Smooth muscle cell (in vitro differentiated cells): ENCODE measurements around the gene SYCP2. TPM values are rescaled to one million over a fixed set of nuclear protein-coding genes. Genes with fewer than 3 reads are reported as not detected.

ENCODE experiments used
- DNase-seq: peaks from one replicate; lab custom pipeline; 2025; ENCODE audit not compliant: unreplicated experiment; lab: John Stamatoyannopoulos, UW
- H2AFZ ChIP-seq: fragments of 200-600 bp; sonication (generic); 2 replicates; pipeline ENCODE4 v1.6.0; 2016; ENCODE audit warnings: antibody characterized with exemption, low read depth, mild to moderate bottlenecking
- H3F3A ChIP-seq: fragments of 200-600 bp; sonication (generic); 2 replicates; pipeline ENCODE4 v1.6.0; 2017; ENCODE audit warnings: antibody characterized with exemption, low read depth
- H3K27ac ChIP-seq: fragments of 200-600 bp; sonication (generic); 2 replicates; pipeline ENCODE4 v1.5.1; 2016; ENCODE audit warnings: low read depth, mild to moderate bottlenecking
- H3K27me3 ChIP-seq: fragments of 200-600 bp; sonication (generic); 2 replicates; pipeline ENCODE4 v1.6.1; 2016; ENCODE audit warnings: low read depth, mild to moderate bottlenecking
- H3K36me3 ChIP-seq: fragments of 200-600 bp; sonication (generic); 2 replicates; pipeline ENCODE4 v1.5.1; 2016; ENCODE audit warnings: low read depth
- H3K4me1 ChIP-seq: fragments of 200-600 bp; sonication (generic); 2 replicates; pipeline ENCODE4 v1.5.1; 2016; ENCODE audit warnings: low read depth
- H3K4me2 ChIP-seq: fragments of 200-600 bp; sonication (generic); 2 replicates; pipeline ENCODE4 v1.6.0; 2016; ENCODE audit warnings: mild to moderate bottlenecking
- H3K4me3 ChIP-seq: fragments of 200-600 bp; sonication (generic); 2 replicates; pipeline ENCODE4 v1.5.1; 2016; ENCODE audit warnings: mild to moderate bottlenecking
- H3K79me2 ChIP-seq: fragments of 200-600 bp; sonication (generic); 2 replicates; pipeline ENCODE4 v1.6.0; 2016; ENCODE audit warnings: low read depth, mild to moderate bottlenecking
- H3K9ac ChIP-seq: fragments of 200-600 bp; sonication (generic); 2 replicates; pipeline ENCODE4 v1.6.0; 2016; ENCODE audit warnings: low read depth
- H3K9me3 ChIP-seq: fragments of 200-600 bp; sonication (generic); replicated peaks from 2 replicates; pipeline ENCODE4 v1.5.1; 2016; ENCODE audit warnings: low read depth
- H4K20me1 ChIP-seq: fragments of 200-600 bp; sonication (generic); 2 replicates; pipeline ENCODE4 v1.6.0; 2016; ENCODE audit warnings: low read depth
- WGBS: methylation state at CpG from one replicate; pipeline ENCODE4 v1.1.7; 2016; ENCODE audit warnings: low lambda C conversion rate; 5-methylcytosine and 5-hydroxymethylcytosine counted together
- polyA plus RNA-seq: library from polyadenylated mRNA; unstranded; fragments of >200 nt; fragmentation: Nextera tagmentation; extraction: Ambion mirVana; gene quantifications from 2 replicates; pipeline ENCODE4 v1.2.1, GENCODE V29; 2016
- total RNA-seq: library from RNA; depleted of rRNA; stranded (reverse); fragments of >200 nt; gene quantifications from 2 replicates; pipeline ENCODE4 v1.2.3, GENCODE V29; 2014
- TF ChIP-seq, protein P1 (sequence below): fragments of 200-600 bp; sonication (generic); IDR thresholded peaks from 2 replicates; pipeline ENCODE4 v1.5.1; 2017; ENCODE audit warnings: borderline replicate concordance, mild to moderate bottlenecking, antibody characterized with exemption; ENCODE audit not compliant: insufficient read depth, poor library complexity, severe bottlenecking

SYCP2 gene
- total and polyA plus RNA-seq, 2 experiments from 2014 or later: 0.42 to 0.54 TPM

DNA sequence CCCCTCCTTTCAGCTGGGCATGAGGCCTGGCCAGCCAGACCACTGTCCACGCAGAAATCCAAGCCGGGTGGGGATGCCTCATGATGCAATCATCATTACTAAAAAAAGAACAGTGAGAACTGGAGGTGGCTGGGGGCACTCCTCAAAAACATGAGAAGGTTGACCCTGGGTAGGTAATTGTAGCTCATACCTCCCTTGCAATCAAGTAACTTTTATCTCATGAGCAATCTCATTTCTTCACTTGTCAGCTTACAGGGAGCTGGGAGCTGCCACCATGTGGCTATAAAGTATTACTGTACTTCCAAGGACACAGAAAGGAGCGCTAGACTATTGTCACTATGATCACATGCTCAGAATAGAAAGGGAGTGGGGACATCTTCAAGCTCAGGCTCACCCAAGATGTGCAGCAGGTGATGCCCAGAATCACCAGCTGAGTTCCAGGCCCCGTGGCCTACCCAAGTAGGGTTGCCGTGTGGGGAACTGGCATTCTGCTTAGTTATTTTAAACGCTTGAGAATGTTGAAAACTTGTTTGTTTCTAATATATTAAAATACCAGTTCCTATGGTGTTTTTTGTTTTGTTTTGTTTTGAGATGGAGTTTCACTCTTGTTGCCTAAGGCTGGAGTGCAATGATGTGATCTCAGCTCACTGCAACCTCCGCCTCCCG is 21.8 kb upstream of the SYCP2 start:
- H3K36me3 ChIP-seq: no peaks in the 10 kb centered on the region
- H3K9me3 ChIP-seq: no peaks in the 10 kb centered on the region
- no peak overlapping the region for H3K9ac ChIP-seq
- TF ChIP-seq, protein P1, sequence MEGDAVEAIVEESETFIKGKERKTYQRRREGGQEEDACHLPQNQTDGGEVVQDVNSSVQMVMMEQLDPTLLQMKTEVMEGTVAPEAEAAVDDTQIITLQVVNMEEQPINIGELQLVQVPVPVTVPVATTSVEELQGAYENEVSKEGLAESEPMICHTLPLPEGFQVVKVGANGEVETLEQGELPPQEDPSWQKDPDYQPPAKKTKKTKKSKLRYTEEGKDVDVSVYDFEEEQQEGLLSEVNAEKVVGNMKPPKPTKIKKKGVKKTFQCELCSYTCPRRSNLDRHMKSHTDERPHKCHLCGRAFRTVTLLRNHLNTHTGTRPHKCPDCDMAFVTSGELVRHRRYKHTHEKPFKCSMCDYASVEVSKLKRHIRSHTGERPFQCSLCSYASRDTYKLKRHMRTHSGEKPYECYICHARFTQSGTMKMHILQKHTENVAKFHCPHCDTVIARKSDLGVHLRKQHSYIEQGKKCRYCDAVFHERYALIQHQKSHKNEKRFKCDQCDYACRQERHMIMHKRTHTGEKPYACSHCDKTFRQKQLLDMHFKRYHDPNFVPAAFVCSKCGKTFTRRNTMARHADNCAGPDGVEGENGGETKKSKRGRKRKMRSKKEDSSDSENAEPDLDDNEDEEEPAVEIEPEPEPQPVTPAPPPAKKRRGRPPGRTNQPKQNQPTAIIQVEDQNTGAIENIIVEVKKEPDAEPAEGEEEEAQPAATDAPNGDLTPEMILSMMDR: no peak
- H3K4me3 ChIP-seq: no peak overlapping the region
- no peaks in the 10 kb centered on the region for H3K79me2 ChIP-seq
- H3K27ac ChIP-seq: no peak overlapping the region
- H3K4me2 ChIP-seq: no peak overlapping the region
- H3K27me3 ChIP-seq: no peaks in the 10 kb centered on the region
- H3K4me1 ChIP-seq: no peaks in the 10 kb centered on the region
- 83% methylated on average over 8 of the region's 8 CpGs for WGBS
- no peaks in the 10 kb centered on the region for H3F3A ChIP-seq
- no peak overlapping the region for H2AFZ ChIP-seq
- DNase-seq: no peak
- no peaks in the 10 kb centered on the region for H4K20me1 ChIP-seq

DNA sequence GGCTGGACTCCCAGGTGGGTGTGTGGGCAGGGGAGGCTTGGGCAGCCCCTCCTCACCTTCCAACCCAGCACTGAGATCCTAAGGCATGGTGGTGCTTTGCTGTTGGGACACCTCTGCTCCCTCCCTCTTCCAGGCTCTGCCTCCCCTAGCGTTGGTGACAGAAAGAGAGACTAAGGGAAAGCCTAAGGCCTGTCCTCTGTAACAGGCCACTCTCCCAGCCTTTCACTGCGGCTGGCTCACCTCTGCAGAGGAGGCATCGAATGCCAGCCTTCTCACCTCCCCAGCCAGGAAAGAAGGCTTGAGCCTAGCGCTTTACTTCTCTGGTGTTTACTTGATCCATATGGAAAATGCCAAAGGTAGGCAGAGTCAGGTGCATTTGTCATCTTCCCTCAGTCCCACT is 21.3 kb upstream of the SYCP2 start:
- no peaks in the 10 kb centered on the region for H3K9me3 ChIP-seq
- H3K4me1 ChIP-seq: no peaks in the 10 kb centered on the region
- TF ChIP-seq, protein P1: no peak
- no peak overlapping the region for H2AFZ ChIP-seq
- H3K4me2 ChIP-seq: no peak overlapping the region
- no peaks in the 10 kb centered on the region for H3K79me2 ChIP-seq
- no peaks in the 10 kb centered on the region for H3K36me3 ChIP-seq
- H3K4me3 ChIP-seq: no peak overlapping the region
- 85% methylated on average over 4 of the region's 4 CpGs for WGBS
- no peaks in the 10 kb centered on the region for H4K20me1 ChIP-seq
- no peak overlapping the region for H3K9ac ChIP-seq
- H3K27me3 ChIP-seq: no peaks in the 10 kb centered on the region
- no peaks in the 10 kb centered on the region for H3F3A ChIP-seq
- no peak for DNase-seq
- H3K27ac ChIP-seq: no peak overlapping the region

DNA sequence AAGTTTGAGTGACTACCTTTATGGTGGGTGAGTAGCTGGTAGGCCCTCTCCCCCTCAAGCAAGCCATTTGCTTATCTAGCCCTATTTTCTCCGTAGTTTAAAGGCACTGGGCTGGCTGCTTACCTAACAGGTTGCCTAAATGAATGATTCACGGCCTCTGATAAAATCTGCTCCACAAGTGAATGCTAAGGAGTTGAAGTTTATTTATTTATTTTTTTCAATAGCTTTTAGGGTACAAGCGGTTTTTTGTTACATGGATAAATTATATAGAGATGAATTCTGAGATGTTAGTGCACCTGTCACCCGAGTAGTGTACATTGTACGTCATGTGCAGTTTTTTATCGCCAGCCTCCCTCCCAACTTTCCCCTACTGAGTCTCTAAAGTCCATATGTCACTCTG is 16.5 kb upstream of the SYCP2 start:
- no peaks in the 10 kb centered on the region for H3K79me2 ChIP-seq
- WGBS: 78% methylated on average over 6 of the region's 6 CpGs

More for the DNA sequence above, 16.5 kb upstream of the SYCP2 start:
- Histone ChIP-seq H3K9me3 (no peaks in the 10 kb centered on the region), H3F3A (no peaks in the 10 kb centered on the region), H3K36me3 (no peaks in the 10 kb centered on the region), H3K27ac (no peak overlapping the region), H3K9ac (no peak overlapping the region), H2AFZ (no peak overlapping the region), H3K27me3 (no peaks in the 10 kb centered on the region), H4K20me1 (no peaks in the 10 kb centered on the region), H3K4me3 (no peak overlapping the region), H3K4me2 (no peak overlapping the region), H3K4me1 (peaks cover 5% of the 10 kb centered on the region)
- TF ChIP-seq, protein P1: no peak
- DNase-seq: no peak
